Measurements from ENCODE around the gene GNG4.

GRCh38 chr1:235504494-235505222 lies 144.9 kb downstream of the GNG4 start:
- no peak for TF ChIP-seq EZH2 (IDR thresholded peaks at IDR 0.05; ENCODE audit: insufficient read depth, poor library complexity, severe bottlenecking)
- TF ChIP-seq EZH2phosphoT487 (IDR thresholded peaks at IDR 0.05; ENCODE audit: insufficient read depth, low read depth): no peak

All from GM23248 (cell line).